Measurements from ENCODE around the gene TSPYL1. TPM values are rescaled to one million over a fixed set of nuclear protein-coding genes. Genes with fewer than 3 reads are reported as not detected.

Gene TSPYL1
- total and polyA plus RNA-seq, 9 of the 15 experiments (the other 6 are each of a cell fraction or from before 2014, with no cell fraction given): 23.1 to 56.8 (median 37.9) TPM

- TF ChIP-seq E2F1 (CRISPR knock-in tag; IDR thresholded peaks at IDR 0.05) (no peak), LEF1 (IDR thresholded peaks at IDR 0.05) (no peak), SIN3A (IDR thresholded peaks at IDR 0.05; ENCODE audit: borderline replicate concordance in 2 of 2, control insufficient read depth in 1 of 2, low read depth in 2 of 2, low read length in 2 of 2) (no peak), CREB5 (CRISPR knock-in tag; IDR thresholded peaks at IDR 0.05) (no peak), SNRNP70 (optimal IDR thresholded peaks at IDR 0.05; ENCODE audit: low read depth, low read length) (no peak), CEBPG (CRISPR knock-in tag; IDR thresholded peaks at IDR 0.05) (peak; percentile 61), CEBPG (tag; conservative IDR thresholded peaks at IDR 0.05 in 1 of 2, IDR thresholded peaks at IDR 0.05 in 1 of 2) (peak; percentile 89 to 94), CEBPB (tag; IDR thresholded peaks at IDR 0.05) (peak; percentile 70; the same call in 1 of the 2 replicates), OTX1 (CRISPR knock-in tag; IDR thresholded peaks at IDR 0.05) (no peak), KAT8 (IDR thresholded peaks at IDR 0.05; ENCODE audit: low read depth) (no peak), CAMTA2 (CRISPR knock-in tag; conservative IDR thresholded peaks at IDR 0.05) (no peak), HDAC2 (IDR thresholded peaks at IDR 0.05) (no peak), ATF3 (IDR thresholded peaks at IDR 0.05) (peak; percentile 91), ATF3 (CRISPR knock-in tag; conservative IDR thresholded peaks at IDR 0.05) (no peak), ZNF830 (CRISPR knock-in tag; IDR thresholded peaks at IDR 0.05) (no peak), SREBF2 (CRISPR knock-in tag; IDR thresholded peaks at IDR 0.05) (no peak), MEIS2 (IDR thresholded peaks at IDR 0.05; ENCODE audit: partially characterized antibody) (peak; percentile 15), PKNOX1 (IDR thresholded peaks at IDR 0.05) (peak; percentile 58), ZNF354B (CRISPR knock-in tag; IDR thresholded peaks at IDR 0.05) (no peak), SNAPC5 (CRISPR knock-in tag; IDR thresholded peaks at IDR 0.05) (no peak), ETV1 (tag; conservative IDR thresholded peaks at IDR 0.05; ENCODE audit: low read depth) (no peak), SP1 (CRISPR knock-in tag; IDR thresholded peaks at IDR 0.05) (no peak), MEF2D (tag; conservative IDR thresholded peaks at IDR 0.05; ENCODE audit: low read depth) (no peak), ZSCAN29 (IDR thresholded peaks at IDR 0.05) (no peak), ZNF174 (CRISPR knock-in tag; IDR thresholded peaks at IDR 0.05) (no peak), TEAD2 (tag; IDR thresholded peaks at IDR 0.05) (no peak), SAFB (IDR thresholded peaks at IDR 0.05; ENCODE audit: borderline replicate concordance, low read depth, low read length) (no peak)
Measured at GRCh38 chr6:116286773-116287358, 7.1 kb upstream of the TSPYL1 start (continued).

Data from K562 (cell line).